Panc1 (cell line): ENCODE data around the gene PSMD4.

Experiments used
- SIN3A ChIP-seq: IDR thresholded peaks from 2 replicates; pipeline ENCODE4 v1.6.1; 2012; ENCODE audit warnings: low read depth, mild to moderate bottlenecking, low read length, moderate library complexity, borderline replicate concordance; ENCODE audit not compliant: insufficient read depth
- TF ChIP-seq, protein P1 (sequence below): fragments of 450-650 bp; IDR thresholded peaks from 2 replicates; pipeline ENCODE4 v1.5.1; 2017; ENCODE audit warnings: mild to moderate bottlenecking

DNA sequence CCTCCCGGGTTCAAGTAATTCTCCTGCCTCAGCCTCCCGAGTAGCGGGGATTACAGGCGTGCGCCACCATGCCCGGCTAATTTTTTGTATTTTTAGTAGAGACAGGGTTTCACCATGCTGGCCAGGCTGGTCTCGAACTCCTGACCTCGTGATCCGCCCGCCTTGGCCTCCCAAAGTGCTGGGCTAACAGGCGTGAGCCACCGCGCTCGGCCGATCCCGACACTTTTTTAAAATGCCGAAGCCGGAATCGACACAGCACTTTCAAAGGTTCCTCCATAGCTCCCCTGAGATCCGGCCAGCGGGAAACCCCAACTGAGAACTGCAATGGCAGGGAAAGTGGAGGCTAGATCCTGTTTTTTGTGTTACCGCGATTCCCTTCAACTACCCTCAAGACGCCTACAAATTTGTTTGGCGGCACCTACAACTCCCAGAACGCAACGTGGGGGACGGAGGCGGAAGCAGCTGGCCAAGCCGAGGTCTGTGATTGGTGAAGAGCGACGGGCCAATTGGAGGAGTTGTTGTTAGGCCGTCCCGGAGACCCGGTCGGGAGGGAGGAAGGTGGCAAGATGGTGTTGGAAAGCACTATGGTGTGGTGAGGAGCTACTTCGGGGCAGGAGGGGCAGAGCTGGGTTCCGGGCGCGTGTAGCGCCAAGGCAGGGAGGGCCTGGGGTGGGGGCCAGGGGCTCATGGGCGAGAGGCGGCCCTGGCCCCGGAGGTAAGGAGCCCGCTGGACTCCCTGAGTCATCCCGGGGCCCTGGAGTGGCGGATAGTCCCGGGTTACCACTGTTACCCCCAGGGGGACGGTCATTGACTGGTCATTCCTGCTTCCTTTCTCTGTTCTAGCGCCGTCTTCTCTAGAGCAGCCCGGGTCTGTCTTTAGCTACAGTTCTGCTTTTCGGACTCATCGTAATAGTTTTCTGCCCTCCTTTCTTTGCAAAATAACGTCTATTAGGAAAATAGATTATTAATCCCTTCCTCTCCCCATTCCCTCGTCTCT is at the start of gene PSMD4:
- peak; percentile 87; the same call in 1 of the 2 replicates for TF ChIP-seq SIN3A
- TF ChIP-seq, protein P1, sequence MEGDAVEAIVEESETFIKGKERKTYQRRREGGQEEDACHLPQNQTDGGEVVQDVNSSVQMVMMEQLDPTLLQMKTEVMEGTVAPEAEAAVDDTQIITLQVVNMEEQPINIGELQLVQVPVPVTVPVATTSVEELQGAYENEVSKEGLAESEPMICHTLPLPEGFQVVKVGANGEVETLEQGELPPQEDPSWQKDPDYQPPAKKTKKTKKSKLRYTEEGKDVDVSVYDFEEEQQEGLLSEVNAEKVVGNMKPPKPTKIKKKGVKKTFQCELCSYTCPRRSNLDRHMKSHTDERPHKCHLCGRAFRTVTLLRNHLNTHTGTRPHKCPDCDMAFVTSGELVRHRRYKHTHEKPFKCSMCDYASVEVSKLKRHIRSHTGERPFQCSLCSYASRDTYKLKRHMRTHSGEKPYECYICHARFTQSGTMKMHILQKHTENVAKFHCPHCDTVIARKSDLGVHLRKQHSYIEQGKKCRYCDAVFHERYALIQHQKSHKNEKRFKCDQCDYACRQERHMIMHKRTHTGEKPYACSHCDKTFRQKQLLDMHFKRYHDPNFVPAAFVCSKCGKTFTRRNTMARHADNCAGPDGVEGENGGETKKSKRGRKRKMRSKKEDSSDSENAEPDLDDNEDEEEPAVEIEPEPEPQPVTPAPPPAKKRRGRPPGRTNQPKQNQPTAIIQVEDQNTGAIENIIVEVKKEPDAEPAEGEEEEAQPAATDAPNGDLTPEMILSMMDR = no peak
